Measurements from ENCODE around the gene ASB4.
"Not testable (repeated sequence)": the region's sequence is repeated elsewhere in the genome, so short reads cannot be mapped to it uniquely, and the experiment has no call there.

Gene ASB4

DNA sequence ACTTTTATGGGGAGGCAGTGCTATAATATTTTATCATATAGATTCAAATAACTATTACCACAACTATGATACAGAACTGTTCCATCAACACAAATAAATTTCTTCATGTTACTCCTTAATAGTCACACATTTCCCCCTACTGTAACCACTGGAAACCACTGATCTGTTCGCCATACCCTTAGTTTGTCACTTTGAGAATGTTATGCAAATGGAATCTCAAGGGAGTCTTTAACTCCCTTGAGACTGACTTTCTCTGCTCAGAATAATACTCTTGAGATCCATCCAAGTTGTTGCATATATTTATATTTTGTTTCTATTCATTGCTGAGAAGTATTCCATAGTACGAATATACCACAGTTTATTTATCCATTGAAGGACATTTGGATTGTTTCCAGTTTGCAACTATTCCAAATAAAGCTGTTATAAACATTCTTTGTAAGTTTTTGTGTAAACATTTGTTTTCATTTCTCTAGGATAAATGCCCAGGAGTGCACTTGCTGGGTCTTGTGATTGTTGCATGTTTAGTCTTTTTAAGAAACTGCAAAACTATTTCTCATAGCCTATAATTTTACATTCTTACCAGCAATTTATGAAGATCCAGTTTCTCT lies 31.2 kb upstream of the ASB4 start:
- TF ChIP-seq, protein P1, sequence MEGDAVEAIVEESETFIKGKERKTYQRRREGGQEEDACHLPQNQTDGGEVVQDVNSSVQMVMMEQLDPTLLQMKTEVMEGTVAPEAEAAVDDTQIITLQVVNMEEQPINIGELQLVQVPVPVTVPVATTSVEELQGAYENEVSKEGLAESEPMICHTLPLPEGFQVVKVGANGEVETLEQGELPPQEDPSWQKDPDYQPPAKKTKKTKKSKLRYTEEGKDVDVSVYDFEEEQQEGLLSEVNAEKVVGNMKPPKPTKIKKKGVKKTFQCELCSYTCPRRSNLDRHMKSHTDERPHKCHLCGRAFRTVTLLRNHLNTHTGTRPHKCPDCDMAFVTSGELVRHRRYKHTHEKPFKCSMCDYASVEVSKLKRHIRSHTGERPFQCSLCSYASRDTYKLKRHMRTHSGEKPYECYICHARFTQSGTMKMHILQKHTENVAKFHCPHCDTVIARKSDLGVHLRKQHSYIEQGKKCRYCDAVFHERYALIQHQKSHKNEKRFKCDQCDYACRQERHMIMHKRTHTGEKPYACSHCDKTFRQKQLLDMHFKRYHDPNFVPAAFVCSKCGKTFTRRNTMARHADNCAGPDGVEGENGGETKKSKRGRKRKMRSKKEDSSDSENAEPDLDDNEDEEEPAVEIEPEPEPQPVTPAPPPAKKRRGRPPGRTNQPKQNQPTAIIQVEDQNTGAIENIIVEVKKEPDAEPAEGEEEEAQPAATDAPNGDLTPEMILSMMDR (IDR thresholded peaks at IDR 0.05; ENCODE audit: low read depth, low read length) = no peak
- DNase-seq (ENCODE audit: low read depth in 2 of 2) = no peak
- no peak overlapping the region for H3K4me3 ChIP-seq (replicated peaks in 1 of 2; ENCODE audit: low read depth in 2 of 2, low read length in 2 of 2)

DNA sequence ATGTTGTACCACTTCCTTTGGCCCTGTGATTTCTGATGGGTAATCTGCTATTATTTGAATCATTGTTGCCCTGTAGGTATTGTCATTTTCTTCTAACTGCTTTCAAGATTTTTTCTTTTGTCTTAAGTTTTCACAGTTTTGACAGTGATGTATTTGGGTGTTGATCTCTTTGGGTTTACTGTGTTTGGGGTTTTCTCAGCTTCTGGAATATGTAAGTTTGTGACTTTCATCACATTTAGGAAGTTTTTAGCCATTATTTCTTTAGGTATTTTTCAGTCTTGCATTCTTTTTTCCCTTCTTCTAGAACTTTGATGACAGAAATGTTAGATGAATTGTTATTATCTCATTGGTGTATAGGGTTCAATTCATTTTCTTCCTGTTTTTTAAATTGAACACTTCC lies 27.8 kb upstream of the ASB4 start:
- no peak overlapping the region for H3K4me3 ChIP-seq (replicated peaks in 1 of 2; ENCODE audit: low read depth in 2 of 2, low read length in 2 of 2)
- DNase-seq (ENCODE audit: low read depth in 2 of 2) = no peak
- TF ChIP-seq, protein P1 (IDR thresholded peaks at IDR 0.05; ENCODE audit: low read depth, low read length) = no peak

DNA sequence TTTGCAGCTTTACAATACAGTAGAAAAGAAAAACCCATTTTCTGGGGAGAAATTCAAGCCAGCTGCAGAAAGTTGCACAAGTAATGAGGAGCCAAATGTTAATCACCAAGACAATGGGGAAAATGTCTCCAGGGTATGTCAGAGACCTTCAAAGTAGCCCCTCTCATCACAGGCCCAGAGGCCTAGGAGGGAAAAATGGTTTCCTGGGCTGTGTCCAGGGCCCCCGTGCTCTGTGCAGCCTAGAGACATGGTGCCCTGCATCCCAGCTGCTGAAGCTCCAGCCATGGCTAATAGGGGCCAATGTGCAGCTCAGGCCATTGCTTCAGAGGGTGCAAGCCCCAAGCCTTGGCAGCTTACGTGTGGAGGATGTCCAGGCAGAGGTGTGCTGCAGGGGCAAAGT lies 25.1 kb upstream of the ASB4 start:
- DNase-seq (ENCODE audit: low read depth in 2 of 2); H3K4me3 ChIP-seq (replicated peaks in 1 of 2; ENCODE audit: low read depth in 2 of 2, low read length in 2 of 2): not testable (repeated sequence)

DNA sequence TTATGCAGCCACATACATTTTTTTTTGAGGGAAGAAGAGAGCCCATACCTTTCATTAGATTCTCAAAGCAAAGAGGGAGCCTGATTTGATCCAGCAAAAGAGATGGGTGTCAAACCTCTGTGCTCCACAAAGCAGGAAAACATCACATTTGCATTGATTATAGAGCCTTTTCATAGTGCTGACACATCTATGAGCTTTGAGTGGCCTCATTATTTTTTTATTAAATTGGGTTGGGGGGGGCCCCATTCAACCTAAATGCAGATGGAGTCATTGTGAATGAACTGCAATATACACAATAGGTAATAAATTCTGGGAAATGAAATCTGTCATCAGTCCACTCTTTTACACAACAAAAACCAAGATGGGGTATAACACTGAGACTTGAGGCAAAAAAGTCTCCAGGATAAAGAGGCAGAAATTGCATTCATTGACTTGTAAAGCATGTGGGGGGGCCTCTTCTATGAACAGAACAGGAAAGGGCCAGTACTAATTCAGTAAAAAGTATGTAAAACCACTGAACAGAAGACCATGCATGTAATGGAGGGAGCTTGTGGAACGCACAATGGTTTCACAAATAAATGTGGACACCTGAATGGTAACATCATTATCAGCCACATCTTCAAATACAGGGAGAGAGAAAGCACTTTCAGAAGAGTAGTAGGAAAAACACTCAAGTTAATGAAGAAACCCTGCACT lies 17.7 kb upstream of the ASB4 start:
- TF ChIP-seq, protein P1 (IDR thresholded peaks at IDR 0.05; ENCODE audit: low read depth, low read length) = no peak
- DNase-seq (ENCODE audit: low read depth in 2 of 2) = no peak
- no peak overlapping the region for H3K4me3 ChIP-seq (replicated peaks in 1 of 2; ENCODE audit: low read depth in 2 of 2, low read length in 2 of 2)

DNA sequence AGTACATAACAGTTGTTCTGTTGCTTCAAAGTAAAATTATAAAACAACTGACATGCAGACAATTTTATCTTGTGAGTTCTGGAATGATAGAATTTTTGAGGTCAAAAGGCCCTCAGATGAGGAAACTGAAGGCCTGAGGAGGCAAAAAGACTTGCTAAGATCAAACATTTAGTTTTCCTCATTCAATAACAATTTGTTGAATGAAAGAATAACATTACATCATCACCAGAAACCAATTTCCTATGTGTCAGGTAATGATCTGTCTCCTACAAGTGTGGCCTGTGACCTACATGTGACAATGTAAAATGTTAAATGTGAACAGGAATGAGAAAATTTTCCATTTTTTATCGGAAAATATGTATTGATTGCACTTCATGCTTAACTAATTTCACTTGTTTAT lies 16.6 kb upstream of the ASB4 start:
- no peak overlapping the region for H3K4me3 ChIP-seq (replicated peaks in 1 of 2; ENCODE audit: low read depth in 2 of 2, low read length in 2 of 2)
- no peak for DNase-seq (ENCODE audit: low read depth in 2 of 2)
- TF ChIP-seq, protein P1 (IDR thresholded peaks at IDR 0.05; ENCODE audit: low read depth, low read length) = no peak

DNA sequence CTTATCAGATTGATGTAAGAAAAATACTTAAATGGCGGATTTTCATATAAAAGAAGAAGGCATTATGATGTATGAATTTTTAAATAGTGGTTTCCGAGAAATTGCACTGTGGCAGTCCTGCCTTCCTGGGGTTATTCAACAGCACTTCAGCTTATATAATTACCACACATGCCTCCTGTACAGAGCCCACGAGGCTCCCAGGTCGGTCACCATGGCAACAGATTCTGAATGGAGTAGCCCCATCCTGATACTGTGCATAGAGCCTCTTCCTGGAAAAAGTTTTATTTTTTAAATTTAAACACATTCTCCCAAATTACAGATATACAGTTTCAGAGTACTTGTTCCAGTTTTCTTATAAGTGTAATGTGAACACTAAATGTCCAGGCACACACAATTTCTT lies 15.9 kb upstream of the ASB4 start:
- DNase-seq (ENCODE audit: low read depth in 2 of 2) = no peak
- TF ChIP-seq, protein P1 (IDR thresholded peaks at IDR 0.05; ENCODE audit: low read depth, low read length) = no peak
- no peak overlapping the region for H3K4me3 ChIP-seq (replicated peaks in 1 of 2; ENCODE audit: low read depth in 2 of 2, low read length in 2 of 2)

DNA sequence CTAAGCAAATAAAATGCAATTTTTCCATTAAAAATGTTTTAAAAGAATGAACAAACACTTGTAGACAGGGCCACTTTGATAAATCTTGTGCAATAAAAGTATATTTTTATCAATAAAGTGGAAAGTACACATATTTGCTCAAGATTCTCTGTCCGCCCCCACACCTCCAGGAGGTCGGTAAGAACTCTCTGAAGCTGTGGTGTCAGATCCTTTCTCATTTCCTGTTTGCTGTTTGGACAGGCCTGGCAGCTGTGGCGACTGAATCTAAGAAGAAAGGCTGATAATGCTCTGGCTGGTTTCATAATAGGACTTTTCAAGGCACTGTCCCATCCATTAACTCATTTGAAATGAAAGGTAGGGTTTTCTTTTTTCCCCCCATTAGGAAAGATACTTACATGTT lies 15.3 kb upstream of the ASB4 start:
- DNase-seq (ENCODE audit: low read depth in 2 of 2) = peak; percentile 64 to 72
- TF ChIP-seq, protein P1 (IDR thresholded peaks at IDR 0.05; ENCODE audit: low read depth, low read length) = no peak
- H3K4me3 ChIP-seq (replicated peaks in 1 of 2; ENCODE audit: low read depth in 2 of 2, low read length in 2 of 2) = no peak overlapping the region
